AG08396 (cell line): Measurements from ENCODE around the gene GNAI3.

Experiments used
- DNase-seq: peaks from one replicate; pipeline ENCODE4 v3.0.0; 2012; ENCODE audit warnings: low spot score, mixed read lengths

GNAI3 gene

GRCh38 chr1:109546311-109547109 lies 1.9 kb upstream of the GNAI3 start:
- DNase-seq: peak; percentile 91

GRCh38 chr1:109547463-109548320 lies 723 bp upstream of the GNAI3 start:
- no peak for DNase-seq

- no peak for DNase-seq
These were observed 8.1 kb downstream of the GNAI3 start for GRCh38 chr1:109556563-109556962.

DNA sequence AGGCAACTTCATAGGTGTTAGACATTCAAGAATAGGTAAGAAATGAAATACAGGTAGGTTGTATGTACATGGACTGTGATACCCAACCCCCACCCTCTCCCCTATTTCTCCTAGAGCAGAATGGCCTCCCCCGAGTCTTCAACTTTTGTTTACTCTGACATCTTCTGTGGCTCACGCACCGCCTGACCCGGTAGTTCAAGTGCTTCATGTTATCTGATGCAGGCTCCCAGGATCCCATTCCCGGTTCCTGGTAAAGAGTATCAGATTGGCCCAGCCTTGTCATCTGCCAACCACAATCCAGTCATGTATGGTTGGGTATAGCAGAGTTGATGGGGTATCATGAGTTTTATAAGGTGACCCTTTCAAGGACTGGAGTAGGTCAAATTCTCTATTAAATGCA lies 9.1 kb downstream of the GNAI3 start:
- no peak for DNase-seq

GRCh38 chr1:109559995-109560394 lies 11.6 kb downstream of the GNAI3 start:
- no peak for DNase-seq

- DNase-seq: no peak
These were observed 15.9 kb downstream of the GNAI3 start for GRCh38 chr1:109564194-109564878.

DNA sequence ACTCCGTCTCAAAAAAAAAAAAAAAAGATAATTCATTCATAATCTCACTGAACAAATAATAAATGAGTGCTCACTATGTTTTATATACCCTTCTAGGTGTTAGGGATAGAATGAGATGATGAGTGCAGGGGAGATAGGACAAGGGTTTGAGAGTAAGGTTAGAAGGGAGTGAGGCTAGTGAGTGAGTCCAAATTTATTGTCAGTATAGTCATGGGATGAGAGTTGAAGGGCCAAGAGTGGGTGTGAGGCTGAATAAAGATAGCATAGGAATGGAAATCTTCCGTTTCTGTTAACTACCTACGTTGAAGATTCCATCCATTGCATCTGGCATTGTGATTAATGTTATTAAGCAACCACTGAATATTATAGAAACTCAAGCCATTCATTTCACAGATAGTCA lies 16.8 kb downstream of the GNAI3 start:
- DNase-seq: no peak

- DNase-seq: no peak
These were observed 18.6 kb downstream of the GNAI3 start for GRCh38 chr1:109566982-109567381.

GRCh38 chr1:109567877-109568672 lies 19.7 kb downstream of the GNAI3 start:
- DNase-seq: no peak

DNA sequence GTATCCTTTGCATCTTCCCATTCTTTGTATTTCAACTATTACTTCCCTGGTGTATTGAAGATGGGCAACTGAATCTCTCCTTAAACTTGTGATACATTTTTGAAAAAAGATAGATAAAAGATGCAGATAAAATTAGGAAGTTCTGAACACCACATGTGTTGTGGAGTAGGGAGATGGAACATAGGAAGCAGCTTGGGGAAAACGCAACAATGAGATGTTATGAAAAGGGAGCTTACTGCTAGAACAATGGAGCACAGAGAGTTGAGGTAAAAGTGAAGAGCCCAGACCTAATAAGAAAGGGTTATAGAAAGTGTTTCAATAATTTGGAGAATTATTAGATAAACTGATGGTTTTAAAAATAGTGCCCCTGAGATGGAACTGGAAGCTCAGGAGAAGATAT lies 20.9 kb downstream of the GNAI3 start:
- DNase-seq: no peak

GRCh38 chr1:109570414-109570813 lies 22.0 kb downstream of the GNAI3 start:
- no peak for DNase-seq

DNA sequence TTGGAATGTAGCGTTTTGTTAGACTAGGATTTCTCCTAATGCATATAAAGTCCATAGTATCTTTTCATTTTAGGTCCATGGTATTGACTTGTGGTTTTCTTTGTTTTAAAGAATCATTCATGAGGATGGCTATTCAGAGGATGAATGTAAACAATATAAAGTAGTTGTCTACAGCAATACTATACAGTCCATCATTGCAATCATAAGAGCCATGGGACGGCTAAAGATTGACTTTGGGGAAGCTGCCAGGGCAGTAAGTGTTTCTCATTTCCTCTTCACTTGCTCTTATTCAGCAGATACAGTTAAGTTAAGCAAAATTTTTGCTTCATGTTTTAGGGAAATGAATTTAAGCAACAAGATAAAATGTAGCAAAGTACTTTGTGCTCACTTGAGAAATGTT lies 25.4 kb downstream of the GNAI3 start:
- no peak for DNase-seq

DNA sequence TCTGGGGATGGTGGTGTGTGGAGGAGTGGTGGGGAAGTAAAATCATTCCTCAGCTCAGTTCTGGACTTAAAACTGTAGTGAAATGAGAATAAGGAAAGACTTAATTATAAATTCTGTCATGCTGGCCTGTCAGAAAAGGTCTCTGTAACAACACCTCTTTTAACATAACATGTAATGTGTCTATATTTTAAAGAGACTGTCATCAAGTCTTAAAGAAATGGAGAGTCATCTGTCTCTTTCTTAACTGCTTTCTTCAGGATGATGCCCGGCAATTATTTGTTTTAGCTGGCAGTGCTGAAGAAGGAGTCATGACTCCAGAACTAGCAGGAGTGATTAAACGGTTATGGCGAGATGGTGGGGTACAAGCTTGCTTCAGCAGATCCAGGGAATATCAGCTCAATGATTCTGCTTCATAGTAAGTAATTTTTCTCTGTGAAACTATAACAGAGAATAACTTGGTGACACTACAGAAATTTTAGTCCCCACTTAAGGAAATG lies 30.6 kb downstream of the GNAI3 start:
- DNase-seq: peak; percentile 11

DNA sequence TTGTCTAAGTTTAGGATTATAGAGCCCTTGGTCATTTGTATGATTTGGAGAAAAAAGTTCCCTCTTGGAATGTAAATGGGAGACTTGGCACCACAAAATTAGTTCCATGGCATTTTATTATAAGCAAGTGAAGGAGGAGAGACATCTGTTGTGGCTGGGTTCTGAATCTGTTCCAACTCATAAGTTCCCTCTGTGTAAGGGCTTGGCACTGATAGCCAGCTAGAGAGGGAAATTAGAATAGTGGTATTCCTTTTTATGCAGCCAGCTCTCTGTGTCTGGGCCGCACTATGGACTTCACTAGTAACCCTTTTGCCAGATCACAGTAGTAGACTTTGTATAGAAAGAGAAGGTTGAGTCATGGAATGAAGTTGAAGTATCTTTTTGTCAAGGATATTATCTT lies 31.1 kb downstream of the GNAI3 start:
- DNase-seq: no peak

GRCh38 chr1:109582021-109582420 lies 33.6 kb downstream of the GNAI3 start:
- no peak for DNase-seq

DNA sequence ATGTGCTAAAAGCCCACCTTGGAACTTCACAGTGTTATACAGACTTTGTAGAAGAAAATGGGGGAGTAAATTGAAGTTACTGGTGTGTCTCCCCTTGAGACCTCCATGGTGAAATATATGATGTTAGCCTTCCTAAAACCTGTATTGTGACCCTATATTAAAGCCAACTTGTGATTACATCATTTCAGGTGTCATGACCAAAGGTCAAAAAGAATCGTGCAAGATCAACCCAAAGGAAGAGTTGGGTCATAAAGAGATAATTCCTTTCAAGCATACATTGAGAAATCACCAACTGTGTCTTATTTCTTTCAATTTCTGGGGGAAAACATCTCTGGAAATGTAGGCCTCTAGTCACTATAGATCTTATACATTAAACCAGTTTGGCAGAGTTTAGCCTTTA lies 36.4 kb downstream of the GNAI3 start:
- DNase-seq: no peak

GRCh38 chr1:109586055-109586454 lies 37.6 kb downstream of the GNAI3 start:
- DNase-seq: no peak

DNA sequence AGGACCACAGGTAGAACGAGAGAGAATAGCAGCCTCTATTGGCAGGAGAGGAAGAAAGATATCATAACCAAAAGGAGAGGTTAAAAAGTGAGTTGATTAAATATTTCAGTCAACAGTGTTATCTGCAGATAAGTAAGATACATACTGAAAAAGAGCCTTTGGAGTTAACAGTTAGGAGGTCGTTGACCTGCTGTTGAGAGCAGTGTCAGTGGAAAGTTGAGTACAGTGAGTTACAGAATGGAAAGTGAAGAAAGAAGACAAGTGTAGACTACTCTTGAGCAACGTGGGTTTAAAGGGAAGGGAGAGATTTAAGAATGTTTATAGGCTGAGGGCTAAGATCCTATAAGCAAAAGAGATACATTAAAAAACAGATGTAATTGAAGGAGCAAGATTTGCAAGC lies 40.8 kb downstream of the GNAI3 start:
- DNase-seq: no peak

DNA sequence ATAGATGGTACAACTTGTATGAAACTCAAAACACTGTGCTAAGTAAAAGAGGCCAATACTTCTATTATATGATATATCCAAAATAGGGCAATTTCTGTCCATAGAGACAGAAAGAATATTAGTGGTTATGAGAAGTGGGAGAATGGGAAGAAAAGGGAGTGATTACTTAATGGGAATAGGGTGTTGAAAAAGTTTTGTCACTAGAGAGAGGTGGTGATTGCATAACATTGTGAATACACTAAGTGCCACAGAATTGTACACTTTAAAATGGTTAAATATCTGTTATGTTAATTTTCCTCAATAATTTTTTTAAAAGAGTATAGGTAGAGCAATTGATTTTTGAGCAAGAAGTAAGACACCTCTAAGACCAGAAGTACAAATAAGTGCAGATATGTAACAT lies 41.3 kb downstream of the GNAI3 start:
- no peak for DNase-seq

- no peak for DNase-seq
These were observed 44.5 kb downstream of the GNAI3 start for GRCh38 chr1:109592916-109593315.

DNA sequence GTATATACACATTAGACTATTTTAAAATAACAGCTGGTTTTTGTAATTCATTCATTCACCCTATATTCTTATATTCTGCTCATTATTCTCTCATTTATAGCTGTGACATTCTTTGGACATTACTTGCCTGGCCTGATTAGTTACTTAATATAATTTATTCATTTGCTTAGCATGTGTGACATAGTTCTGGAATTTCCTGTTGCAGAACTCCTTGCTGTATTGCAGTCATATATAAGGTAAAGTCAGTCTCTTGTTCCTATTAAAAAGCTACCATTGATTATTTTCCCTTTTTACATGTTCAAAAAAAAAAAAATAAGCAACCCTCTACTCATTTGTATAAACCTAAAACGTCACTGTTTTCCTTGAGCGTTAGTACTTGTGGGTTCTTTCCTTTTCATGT lies 47.1 kb downstream of the GNAI3 start:
- DNase-seq: no peak

DNA sequence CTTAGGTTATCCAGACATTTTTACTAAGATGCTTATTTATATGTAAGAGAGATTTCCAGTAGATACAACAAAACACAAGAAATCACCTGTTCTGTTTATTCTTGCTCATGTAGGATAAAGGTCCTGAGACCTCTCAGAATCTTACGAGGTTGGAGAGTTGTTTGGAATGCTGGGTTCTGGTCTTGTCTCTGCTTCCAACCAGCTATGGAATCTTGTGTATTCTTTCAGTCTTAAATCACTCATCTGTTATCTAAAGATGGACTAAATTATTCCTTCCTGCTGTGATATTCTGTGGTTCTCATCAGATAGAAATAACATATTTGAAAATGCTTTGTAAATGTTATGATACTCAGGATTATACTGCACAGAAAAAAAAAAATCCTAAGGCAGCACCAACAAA lies 49.7 kb downstream of the GNAI3 start:
- no peak for DNase-seq
